ENCODE data around the gene PAX3. TPM values are rescaled to one million over a fixed set of nuclear protein-coding genes. Genes with fewer than 3 reads are reported as not detected.

Gene PAX3
- total RNA-seq, 1 donor from 2014 or later = 4.6 TPM

- H3K27me3 ChIP-seq = peaks cover 71% of the 10 kb centered on the region
- H3K9ac ChIP-seq = no peak overlapping the region
- H3K4me2 ChIP-seq = no peak overlapping the region
- no peak overlapping the region for H2AFZ ChIP-seq (replicated peaks)
- H3K4me3 ChIP-seq = no peak overlapping the region
- H3K4me1 ChIP-seq = peaks cover 18% of the 10 kb centered on the region
- no peak for TF ChIP-seq CTCF (IDR thresholded peaks at IDR 0.05)
- no peak for TF ChIP-seq EZH2 (IDR thresholded peaks at IDR 0.05)
- no peak for TF ChIP-seq EZH2phosphoT487 (IDR thresholded peaks at IDR 0.05)
- no peak overlapping the region for H3K27ac ChIP-seq
- peaks cover 5% of the 10 kb centered on the region for H3F3A ChIP-seq (ENCODE audit: low read depth)
- Mint-ChIP-seq H3K36me3 (no peaks in the 10 kb centered on the region), H3K9me3 (peaks cover 8% of the 10 kb centered on the region), H3K27ac (no peak overlapping the region), H3K27me3 (ENCODE audit: insufficient read depth, low read depth) (peaks cover 17% of the 10 kb centered on the region), H3K4me3 (no peak overlapping the region), H3K4me1 (peaks cover 10% of the 10 kb centered on the region)
- H3K79me2 ChIP-seq (ENCODE audit: low read depth) = no peaks in the 10 kb centered on the region
- no peaks in the 10 kb centered on the region for H3K36me3 ChIP-seq
- DNase-seq (ENCODE audit: low spot score) = no peak
- peaks cover 6% of the 10 kb centered on the region for H4K20me1 ChIP-seq (ENCODE audit: low read depth)
- no peaks in the 10 kb centered on the region for H3K9me3 ChIP-seq (ENCODE audit: low read depth)
These were observed 118.2 kb downstream of the PAX3 start for GRCh38 chr2:222180619-222181018.

- no peaks in the 10 kb centered on the region for H3K9me3 ChIP-seq (ENCODE audit: low read depth)
- no peak overlapping the region for H2AFZ ChIP-seq (replicated peaks)
- TF ChIP-seq CTCF (IDR thresholded peaks at IDR 0.05) (no peak), EZH2phosphoT487 (IDR thresholded peaks at IDR 0.05) (no peak), EZH2 (IDR thresholded peaks at IDR 0.05) (no peak)
- peaks cover 6% of the 10 kb centered on the region for H3F3A ChIP-seq (ENCODE audit: low read depth)
- H3K27me3 ChIP-seq = peaks cover 80% of the 10 kb centered on the region
- H3K4me1 Mint-ChIP-seq = peaks cover 13% of the 10 kb centered on the region
- H3K36me3 Mint-ChIP-seq = no peaks in the 10 kb centered on the region
- no peak overlapping the region for H3K4me2 ChIP-seq
- no peak for DNase-seq (ENCODE audit: low spot score)
- peaks cover 20% of the 10 kb centered on the region for H3K27me3 Mint-ChIP-seq (ENCODE audit: insufficient read depth, low read depth)
- H3K9me3 Mint-ChIP-seq = peaks cover 8% of the 10 kb centered on the region
- H3K27ac Mint-ChIP-seq = no peak overlapping the region
- H3K36me3 ChIP-seq = no peaks in the 10 kb centered on the region
- no peak overlapping the region for H3K9ac ChIP-seq
- H3K4me1 ChIP-seq = peaks cover 18% of the 10 kb centered on the region
- no peaks in the 10 kb centered on the region for H3K79me2 ChIP-seq (ENCODE audit: low read depth)
- no peak overlapping the region for H3K4me3 ChIP-seq
- peaks cover 6% of the 10 kb centered on the region for H4K20me1 ChIP-seq (ENCODE audit: low read depth)
- H3K27ac ChIP-seq = no peak overlapping the region
- H3K4me3 Mint-ChIP-seq = no peak overlapping the region
These were observed 119.2 kb downstream of the PAX3 start for GRCh38 chr2:222179592-222179991.

- H4K20me1 ChIP-seq (ENCODE audit: low read depth) = peaks cover 6% of the 10 kb centered on the region
- TF ChIP-seq EZH2phosphoT487 (IDR thresholded peaks at IDR 0.05) (no peak), EZH2 (IDR thresholded peaks at IDR 0.05) (no peak), CTCF (IDR thresholded peaks at IDR 0.05) (no peak)
- H3K27me3 ChIP-seq = peaks cover 80% of the 10 kb centered on the region
- no peak for DNase-seq (ENCODE audit: low spot score)
- no peak overlapping the region for H3K27ac ChIP-seq
- H3K36me3 ChIP-seq = no peaks in the 10 kb centered on the region
- H3K9me3 ChIP-seq (ENCODE audit: low read depth) = no peaks in the 10 kb centered on the region
- peaks cover 18% of the 10 kb centered on the region for H3K4me1 Mint-ChIP-seq
- H3K4me2 ChIP-seq = no peak overlapping the region
- peaks cover 8% of the 10 kb centered on the region for H3K9me3 Mint-ChIP-seq
- H3K27ac Mint-ChIP-seq = no peak overlapping the region
- no peak overlapping the region for H3K9ac ChIP-seq
- no peaks in the 10 kb centered on the region for H3K36me3 Mint-ChIP-seq
- peaks cover 10% of the 10 kb centered on the region for H3F3A ChIP-seq (ENCODE audit: low read depth)
- H2AFZ ChIP-seq (replicated peaks) = no peak overlapping the region
- H3K79me2 ChIP-seq (ENCODE audit: low read depth) = no peaks in the 10 kb centered on the region
- H3K4me3 Mint-ChIP-seq = no peak overlapping the region
- H3K4me3 ChIP-seq = no peak overlapping the region
- peaks cover 24% of the 10 kb centered on the region for H3K4me1 ChIP-seq
- H3K27me3 Mint-ChIP-seq (ENCODE audit: insufficient read depth, low read depth) = peaks cover 21% of the 10 kb centered on the region
These were observed 120.3 kb downstream of the PAX3 start for GRCh38 chr2:222178450-222178849.

Measured in neural progenitor cell (in vitro differentiated cells).